HepG2 (cell line): ENCODE data around the gene ASB4. TPM values are rescaled to one million over a fixed set of nuclear protein-coding genes. Genes with fewer than 3 reads are reported as not detected.

Experiments
- ATAC-seq: fragments of 200-7000 bp; cut with Tn5 transposase; 3 replicates; pipeline ENCODE4 v1.9.1; 2020; ENCODE audit warnings: mild to moderate bottlenecking, moderate library complexity
- BruUV-seq: library from RNA; stranded (reverse); fragments of 400-500 nt; replicated peaks from 2 replicates; lab custom pipeline; 2021; lab: Mats Ljungman, UMichigan
- CTCF ChIA-PET: fragments of 300-600 bp; formaldehyde crosslinking; extraction: SDS; loops from one replicate; lab custom pipeline; 2021; ENCODE audit warnings: low total read pairs, inconsistent platforms, low intra/inter-chr PET ratio; lab: Yijun Ruan, JAX
- POLR2A ChIA-PET: fragments of 350-600 bp; sonication (Branson Sonifier 250); formaldehyde crosslinking; loops from one replicate; lab custom pipeline; 2020; ENCODE audit warnings: antibody characterized with exemption, inconsistent platforms; lab: Yijun Ruan, JAX
- DNase-seq: peaks from one replicate; pipeline ENCODE4 v3.0.0-alpha.2; 2015; ENCODE audit warnings: low spot score
- FAIRE-seq: peaks from 3 replicates; lab custom pipeline; 2011; peaks lifted over from hg19 to GRCh38; lab: Jason Lieb, UNC
- H2AFZ ChIP-seq: one replicate; pipeline ENCODE4 v1.6.1; 2011; ENCODE audit warnings: low read length, inconsistent platforms
- H3K27ac ChIP-seq: fragments of 300-600 bp; 3 replicates; pipeline ENCODE4 v1.8.0; 2011; ENCODE audit warnings: mixed run types, mild to moderate bottlenecking, mixed read lengths, low read length, inconsistent platforms; ENCODE audit not compliant: insufficient read depth; ENCODE audit errors: extremely low read length
- H3K27me3 ChIP-seq, 2 experiments: fragments of 200-600 bp in 1 of 2; 2 replicates in 1 of 2; 3 replicates in 1 of 2; pipeline versions ENCODE4 v1.6.0 to v1.8.0; 2011; ENCODE audit warnings: low read length in 2 of 2, mild to moderate bottlenecking in 2 of 2, moderate library complexity in 2 of 2, inconsistent platforms in 1 of 2; ENCODE audit not compliant: insufficient read depth in 2 of 2, control insufficient read depth in 1 of 2
- H3K36me3 ChIP-seq, 2 experiments: fragments of 200-600 bp in 1 of 2; replicated peaks in 1 of 2; 2 replicates in 1 of 2; 3 replicates in 1 of 2; pipeline versions ENCODE4 v1.5.1 to v1.8.0; 2011; ENCODE audit warnings: low read length in 2 of 2, inconsistent platforms in 1 of 2; ENCODE audit not compliant: insufficient read depth in 2 of 2, control insufficient read depth in 1 of 2
- H3K4me1 ChIP-seq: 2 replicates; pipeline ENCODE4 v1.5.1; 2012; ENCODE audit warnings: low read length, inconsistent platforms; ENCODE audit not compliant: insufficient read depth
- H3K4me2 ChIP-seq: 2 replicates; pipeline ENCODE4 v1.6.0; 2011; ENCODE audit warnings: low read depth, low read length, inconsistent platforms
- H3K4me3 ChIP-seq, 3 experiments: fragments of 200-600 bp in 1 of 3; sonication (generic), shearing (Covaris generic) in 1 of 3; replicated peaks in 1 of 3; 2 replicates each; pipeline ENCODE4 v1.5.1; 2011 to 2016; ENCODE audit warnings: low read length in 3 of 3, inconsistent platforms in 2 of 3, low read depth in 2 of 3, mild to moderate bottlenecking in 2 of 3, control low read depth in 1 of 3, mixed read lengths in 1 of 3; ENCODE audit not compliant: insufficient read depth in 1 of 3
- H3K79me2 ChIP-seq: one replicate; pipeline ENCODE4 v1.6.1; 2011; ENCODE audit warnings: low read length, inconsistent platforms; ENCODE audit not compliant: insufficient read depth
- H3K9ac ChIP-seq: 2 replicates; pipeline ENCODE4 v1.6.0; 2011; ENCODE audit warnings: mild to moderate bottlenecking, low read depth, low read length, inconsistent platforms; ENCODE audit not compliant: insufficient read depth
- H3K9me3 ChIP-seq: 2 replicates; pipeline ENCODE4 v1.5.1; 2012; ENCODE audit warnings: mild to moderate bottlenecking, low read length
- H4K20me1 ChIP-seq: 2 replicates; pipeline ENCODE4 v1.6.0; 2011; ENCODE audit warnings: inconsistent platforms, mild to moderate bottlenecking, low read length, moderate library complexity; ENCODE audit not compliant: insufficient read depth
- ATF1 ChIP-seq: IDR thresholded peaks from 2 replicates; pipeline ENCODE4 v1.6.1; 2016; ENCODE audit warnings: mild to moderate bottlenecking, control low read depth
- CC2D1A ChIP-seq: sonication (generic); formaldehyde crosslinking; IDR thresholded peaks from 2 replicates; pipeline ENCODE4 v1.8.1; 2023; ENCODE audit warnings: mild to moderate bottlenecking, missing genetic modification reagents
- FOXA1 ChIP-seq, 2 experiments: fragments of 450-650 bp in 1 of 2; sonication (generic) in 1 of 2; formaldehyde crosslinking in 1 of 2; IDR thresholded peaks; 2 replicates each; pipeline versions ENCODE4 v1.4.0 to v1.6.1; 2016 to 2020; ENCODE audit warnings: missing genetic modification reagents in 1 of 2
- NONO ChIP-seq, 2 experiments: fragments of 450-650 bp in 1 of 2; sonication (generic) in 1 of 2; formaldehyde crosslinking in 1 of 2; IDR thresholded peaks in 1 of 2; conservative IDR thresholded peaks in 1 of 2; 2 replicates each; pipeline versions ENCODE4 v1.6.1 to v1.8.0; 2017 to 2022; ENCODE audit warnings: mild to moderate bottlenecking in 1 of 2, missing genetic modification reagents in 1 of 2, moderate library complexity in 1 of 2
- POLR2AphosphoS2 ChIP-seq: IDR thresholded peaks from 2 replicates; pipeline ENCODE4 v1.6.1; 2011; ENCODE audit warnings: low read depth, low read length, improper control_type of control experiment
- PRMT3 ChIP-seq: sonication (generic); formaldehyde crosslinking; IDR thresholded peaks from 2 replicates; pipeline ENCODE4 v1.8.1; 2022; ENCODE audit warnings: low read depth, mild to moderate bottlenecking, moderate library complexity, missing genetic modification reagents, borderline replicate concordance
- RELA ChIP-seq: sonication (generic); formaldehyde crosslinking; IDR thresholded peaks from 2 replicates; pipeline ENCODE4 v1.4.0; 2020; ENCODE audit warnings: missing genetic modification reagents
- RXRB ChIP-seq: IDR thresholded peaks from 2 replicates; pipeline ENCODE4 v1.6.1; 2016; ENCODE audit warnings: borderline replicate concordance, missing genetic modification reagents, missing compliant biosample characterization
- SOX5 ChIP-seq: IDR thresholded peaks from 2 replicates; pipeline ENCODE4 v1.6.1; 2016; ENCODE audit warnings: borderline replicate concordance
- U2AF1 ChIP-seq: fragments of 200-400 bp; formaldehyde crosslinking; optimal IDR thresholded peaks from 2 replicates; pipeline ENCODE3; 2017; ENCODE audit warnings: mild to moderate bottlenecking, low read depth, low read length
- ZNF33A ChIP-seq: sonication (generic); formaldehyde crosslinking; IDR thresholded peaks from 2 replicates; pipeline ENCODE4 v1.5.1; 2020; ENCODE audit warnings: missing genetic modification reagents, mild to moderate bottlenecking, moderate library complexity, borderline replicate concordance
- ZNF674 ChIP-seq: sonication (generic); formaldehyde crosslinking; IDR thresholded peaks from 2 replicates; pipeline ENCODE4 v1.5.0; 2020; ENCODE audit warnings: low read depth, mild to moderate bottlenecking, missing genetic modification reagents
- in situ Hi-C: cut with HindIII; loops from 2 replicates; pipeline ENCODE4 v1.10.0; 2017; ENCODE audit warnings: low pct_unique_long_range_greater_than_20kb; ENCODE audit not compliant: extremely low pct_ligation_motif_present
- intact Hi-C: fragments of 100-400 bp; cut with micrococcal nuclease; formaldehyde crosslinking; loops from one replicate; pipeline ENCODE4 v1.10.0; 2022; ENCODE audit not compliant: unreplicated experiment
- polyA plus RNA-seq, 8 experiments: library from polyadenylated mRNA; depleted of rRNA in 3 of 8; stranded (reverse) in 7 of 8; unstranded in 1 of 8; fragments of >200 nt; fragmentation: Illumina TruSeq in 4 of 8; extraction: Trizol in 4 of 8; gene quantifications; 2 replicates each; pipeline versions ENCODE4 v1.2.1 to v1.2.3, GENCODE V29; 2011 to 2016; ENCODE audit warnings: low read depth in 4 of 8, missing spikeins in 1 of 8, mixed read lengths in 1 of 8; ENCODE audit not compliant: insufficient read depth in 1 of 8
- total RNA-seq, 5 experiments: library from RNA; depleted of rRNA; stranded (reverse); fragments of >200 nt; fragmentation: Illumina TruSeq; extraction: Trizol; gene quantifications; 2 replicates each; pipeline ENCODE4 v1.2.3, GENCODE V29; 2016; ENCODE audit warnings: low read depth in 1 of 5
- TF ChIP-seq, protein P1 (sequence below): sonication (generic); formaldehyde crosslinking; IDR thresholded peaks from 2 replicates; pipeline ENCODE4 v1.8.0; 2022; ENCODE audit warnings: missing genetic modification reagents, low read depth, mild to moderate bottlenecking, borderline replicate concordance
- TF ChIP-seq, protein P2 (sequence below), 2 experiments: sonication (generic) in 1 of 2; formaldehyde crosslinking in 1 of 2; IDR thresholded peaks; 2 replicates each; pipeline versions ENCODE4 v1.5.1 to v1.6.1; 2011 to 2020; ENCODE audit warnings: borderline replicate concordance in 1 of 2, low read depth in 1 of 2, low read length in 1 of 2, mild to moderate bottlenecking in 1 of 2, missing genetic modification reagents in 1 of 2, moderate library complexity in 1 of 2
- TF ChIP-seq, protein P3 (sequence below): sonication (generic); formaldehyde crosslinking; IDR thresholded peaks from 2 replicates; pipeline ENCODE4 v1.4.0; 2020; ENCODE audit warnings: missing genetic modification reagents, borderline replicate concordance
- TF ChIP-seq, protein P4 (sequence below): IDR thresholded peaks from 2 replicates; pipeline ENCODE4 v1.6.1; 2016

Gene ASB4
- total and polyA plus RNA-seq, 2 of the 13 experiments (the other 11 are each of a cell fraction or from before 2014, with no cell fraction given), result 1.1 to 4.0 TPM

DNA sequence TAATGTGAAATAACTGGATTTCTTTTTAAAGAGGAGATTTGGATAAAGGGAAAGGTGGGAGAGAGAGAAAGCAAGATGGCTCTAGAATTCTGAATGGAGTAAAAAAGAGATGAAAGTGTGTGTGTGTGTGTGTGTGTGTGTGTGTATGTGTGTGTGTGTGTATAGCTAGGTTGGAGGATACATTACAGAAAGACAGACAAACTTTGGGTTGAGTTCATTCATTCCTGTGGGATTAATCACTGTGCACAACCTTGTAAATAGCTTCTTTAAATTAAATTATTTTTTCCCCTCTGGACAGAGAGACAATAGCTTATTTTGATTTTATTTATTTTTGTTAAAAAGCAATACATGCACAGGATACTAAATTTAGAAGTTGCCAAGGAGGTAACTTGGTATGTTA lies 7.5 kb downstream of the ASB4 start:
- CTCF ChIA-PET, result no interaction called here
- Histone ChIP-seq H3K4me1 (peaks cover 65% of the 10 kb centered on the region), H3K9ac (no peak overlapping the region), H3K27me3 (no peaks in the 10 kb centered on the region), H2AFZ (no peak overlapping the region), H4K20me1 (no peaks in the 10 kb centered on the region), H3K79me2 (no peaks in the 10 kb centered on the region), H3K9me3 (no peaks in the 10 kb centered on the region), H3K4me2 (no peak overlapping the region), H3K27ac (peak overlapping the region; percentile 24), H3K4me3 (no peak overlapping the region), H3K36me3 (no peaks in the 10 kb centered on the region)
- POLR2A ChIA-PET, result no interaction called here
- intact Hi-C loops (no loop called here), in situ Hi-C loops (no loop called here)
- no peak for DNase-seq
- no peak for FAIRE-seq
- ATAC-seq, result no peak
- no TSS peak for BruUV-seq
- TF ChIP-seq POLR2AphosphoS2, result no peak
- TF ChIP-seq FOXA1 (IDR thresholded peaks at IDR 0.05), result no peak
- TF ChIP-seq FOXA1 (CRISPR knock-in tag; IDR thresholded peaks at IDR 0.05), result no peak
- TF ChIP-seq, protein P1, sequence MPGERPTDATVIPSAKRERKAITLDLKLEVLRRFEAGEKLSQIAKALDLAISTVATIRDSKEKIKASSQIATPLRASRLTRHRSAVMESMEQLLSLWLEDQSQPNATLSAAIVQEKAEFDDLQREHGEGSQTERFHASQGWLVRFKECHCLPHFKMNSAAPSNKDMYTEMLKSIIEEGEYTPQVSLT (CRISPR knock-in tag), result no peak
- no peak for TF ChIP-seq SOX5 (CRISPR knock-in tag)
- TF ChIP-seq RELA (CRISPR knock-in tag), result no peak
- TF ChIP-seq ATF1 (CRISPR knock-in tag), result no peak
- no peak for TF ChIP-seq NONO (IDR thresholded peaks at IDR 0.05)
- no peak for TF ChIP-seq NONO (CRISPR knock-in tag; conservative IDR thresholded peaks at IDR 0.05)
- TF ChIP-seq, protein P2, sequence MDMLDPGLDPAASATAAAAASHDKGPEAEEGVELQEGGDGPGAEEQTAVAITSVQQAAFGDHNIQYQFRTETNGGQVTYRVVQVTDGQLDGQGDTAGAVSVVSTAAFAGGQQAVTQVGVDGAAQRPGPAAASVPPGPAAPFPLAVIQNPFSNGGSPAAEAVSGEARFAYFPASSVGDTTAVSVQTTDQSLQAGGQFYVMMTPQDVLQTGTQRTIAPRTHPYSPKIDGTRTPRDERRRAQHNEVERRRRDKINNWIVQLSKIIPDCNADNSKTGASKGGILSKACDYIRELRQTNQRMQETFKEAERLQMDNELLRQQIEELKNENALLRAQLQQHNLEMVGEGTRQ (IDR thresholded peaks at IDR 0.05; ENCODE audit: low read depth, low read length), result no peak
- TF ChIP-seq, protein P2 (CRISPR knock-in tag; IDR thresholded peaks at IDR 0.05; ENCODE audit: borderline replicate concordance), result no peak
- no peak for TF ChIP-seq PRMT3 (CRISPR knock-in tag)
- TF ChIP-seq, protein P3, sequence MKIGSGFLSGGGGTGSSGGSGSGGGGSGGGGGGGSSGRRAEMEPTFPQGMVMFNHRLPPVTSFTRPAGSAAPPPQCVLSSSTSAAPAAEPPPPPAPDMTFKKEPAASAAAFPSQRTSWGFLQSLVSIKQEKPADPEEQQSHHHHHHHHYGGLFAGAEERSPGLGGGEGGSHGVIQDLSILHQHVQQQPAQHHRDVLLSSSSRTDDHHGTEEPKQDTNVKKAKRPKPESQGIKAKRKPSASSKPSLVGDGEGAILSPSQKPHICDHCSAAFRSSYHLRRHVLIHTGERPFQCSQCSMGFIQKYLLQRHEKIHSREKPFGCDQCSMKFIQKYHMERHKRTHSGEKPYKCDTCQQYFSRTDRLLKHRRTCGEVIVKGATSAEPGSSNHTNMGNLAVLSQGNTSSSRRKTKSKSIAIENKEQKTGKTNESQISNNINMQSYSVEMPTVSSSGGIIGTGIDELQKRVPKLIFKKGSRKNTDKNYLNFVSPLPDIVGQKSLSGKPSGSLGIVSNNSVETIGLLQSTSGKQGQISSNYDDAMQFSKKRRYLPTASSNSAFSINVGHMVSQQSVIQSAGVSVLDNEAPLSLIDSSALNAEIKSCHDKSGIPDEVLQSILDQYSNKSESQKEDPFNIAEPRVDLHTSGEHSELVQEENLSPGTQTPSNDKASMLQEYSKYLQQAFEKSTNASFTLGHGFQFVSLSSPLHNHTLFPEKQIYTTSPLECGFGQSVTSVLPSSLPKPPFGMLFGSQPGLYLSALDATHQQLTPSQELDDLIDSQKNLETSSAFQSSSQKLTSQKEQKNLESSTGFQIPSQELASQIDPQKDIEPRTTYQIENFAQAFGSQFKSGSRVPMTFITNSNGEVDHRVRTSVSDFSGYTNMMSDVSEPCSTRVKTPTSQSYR (CRISPR knock-in tag), result no peak
- TF ChIP-seq ZNF674 (CRISPR knock-in tag), result no peak
- TF ChIP-seq U2AF1, result no peak
- TF ChIP-seq ZNF33A (CRISPR knock-in tag), result no peak
- TF ChIP-seq RXRB (CRISPR knock-in tag), result no peak
- TF ChIP-seq, protein P4, sequence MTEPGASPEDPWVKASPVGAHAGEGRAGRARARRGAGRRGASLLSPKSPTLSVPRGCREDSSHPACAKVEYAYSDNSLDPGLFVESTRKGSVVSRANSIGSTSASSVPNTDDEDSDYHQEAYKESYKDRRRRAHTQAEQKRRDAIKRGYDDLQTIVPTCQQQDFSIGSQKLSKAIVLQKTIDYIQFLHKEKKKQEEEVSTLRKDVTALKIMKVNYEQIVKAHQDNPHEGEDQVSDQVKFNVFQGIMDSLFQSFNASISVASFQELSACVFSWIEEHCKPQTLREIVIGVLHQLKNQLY (CRISPR knock-in tag), result no peak
- no peak for TF ChIP-seq CC2D1A (CRISPR knock-in tag)
